Nucleus accumbens (tissue), 56 donors: ENCODE data around the gene TNFRSF9.
A peak's percentile ranks its signal among the peaks of the same experiment; 100 is the strongest.
"Not testable (repeated sequence)": the region's sequence is repeated elsewhere in the genome, so short reads cannot be mapped to it uniquely, and the experiment has no call there.

Experiments
- DNase-seq, 56 donors: peaks; one replicate each; lab custom pipeline; 2025; lab: John Stamatoyannopoulos, UW

The TNFRSF9 gene

GRCh38 chr1:7940745-7941436, at the start of gene TNFRSF9:
TSS of gene TNFRSF9 (minus strand) at chr1:7940839. CDS start at chr1:7939994, 845 bp downstream.
- no peak for DNase-seq

GRCh38 chr1:7989762-7990428, 49.3 kb upstream of the TNFRSF9 start:
- no peak for DNase-seq

DNA sequence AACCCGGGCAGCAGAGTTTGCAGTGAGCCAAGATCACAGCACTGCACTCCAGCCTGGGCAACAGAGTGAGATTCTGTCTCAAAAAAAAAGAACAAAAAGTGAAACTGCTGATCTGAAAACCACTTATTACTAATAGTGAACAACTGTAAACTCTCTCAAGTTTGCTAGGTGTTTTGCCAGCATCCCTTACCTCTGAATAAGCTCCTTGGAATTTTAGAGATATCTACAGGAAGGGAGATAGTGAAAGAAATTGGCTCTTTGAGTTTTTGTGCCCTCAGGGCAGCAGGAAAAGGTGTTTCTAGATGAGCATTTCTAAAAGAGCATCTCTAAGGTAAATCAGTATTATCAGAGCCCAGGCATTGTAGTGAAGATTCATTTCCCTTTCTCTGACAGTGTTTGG, 47.9 kb upstream of the TNFRSF9 start:
- DNase-seq, result no peak

DNA sequence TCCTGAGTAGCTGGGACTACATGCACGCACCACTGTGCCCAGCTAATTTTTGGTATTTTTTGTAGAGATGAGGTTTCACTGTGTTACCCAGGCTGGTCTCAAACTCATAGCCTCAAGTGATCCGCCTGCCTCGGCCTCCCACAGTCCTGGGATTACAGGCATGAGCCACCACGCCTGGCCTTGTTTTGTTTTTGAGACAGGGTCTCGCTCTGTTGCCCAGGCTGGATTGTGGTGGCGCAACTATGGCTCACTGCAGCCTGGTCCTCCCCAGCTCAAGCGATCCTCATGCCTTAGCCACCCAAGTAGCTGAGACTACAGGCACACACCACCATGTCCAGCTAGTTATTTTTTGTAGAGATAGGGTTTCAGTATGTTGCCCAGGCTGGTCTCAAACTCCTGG, 46.9 kb upstream of the TNFRSF9 start:
- DNase-seq, result no peak

DNA sequence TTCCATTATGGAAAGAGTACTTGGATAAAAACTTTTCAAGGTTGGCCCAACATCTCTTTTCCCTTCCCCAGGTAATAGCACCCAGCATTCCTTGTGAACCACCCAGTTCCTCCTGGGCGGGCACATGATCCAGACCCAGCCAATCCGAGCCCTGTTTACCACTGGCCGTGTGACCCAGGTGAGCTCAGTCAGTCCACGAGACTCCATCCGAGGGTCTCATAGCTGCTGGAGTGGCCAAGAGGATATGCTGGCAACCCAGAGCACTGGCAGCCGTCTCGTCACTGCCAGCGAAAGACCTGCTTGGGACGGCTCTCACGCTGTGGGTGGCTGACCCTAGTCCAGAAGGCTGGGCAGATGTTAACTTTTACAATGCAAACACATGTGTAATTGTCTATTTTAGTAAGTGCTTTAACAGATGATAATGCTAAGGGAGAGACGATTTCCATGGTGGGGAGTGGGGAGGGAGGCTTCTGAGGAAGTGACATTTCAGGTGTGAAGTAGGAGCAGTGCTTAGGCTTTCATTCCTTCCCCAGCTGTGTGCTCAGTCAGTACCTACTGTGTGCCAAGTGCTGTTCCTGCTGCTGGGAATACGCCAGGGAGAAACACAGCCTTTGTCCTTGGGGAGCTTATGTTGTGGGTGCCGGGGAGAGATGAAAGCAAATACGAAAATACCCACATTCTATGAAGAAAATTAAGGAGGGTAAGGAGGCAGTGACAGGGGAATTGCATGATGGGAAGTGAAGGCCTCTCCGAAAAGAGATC, 45.4 kb upstream of the TNFRSF9 start:
- DNase-seq, result no peak

GRCh38 chr1:7984811-7985210, 44.2 kb upstream of the TNFRSF9 start:
- no peak for DNase-seq

DNA sequence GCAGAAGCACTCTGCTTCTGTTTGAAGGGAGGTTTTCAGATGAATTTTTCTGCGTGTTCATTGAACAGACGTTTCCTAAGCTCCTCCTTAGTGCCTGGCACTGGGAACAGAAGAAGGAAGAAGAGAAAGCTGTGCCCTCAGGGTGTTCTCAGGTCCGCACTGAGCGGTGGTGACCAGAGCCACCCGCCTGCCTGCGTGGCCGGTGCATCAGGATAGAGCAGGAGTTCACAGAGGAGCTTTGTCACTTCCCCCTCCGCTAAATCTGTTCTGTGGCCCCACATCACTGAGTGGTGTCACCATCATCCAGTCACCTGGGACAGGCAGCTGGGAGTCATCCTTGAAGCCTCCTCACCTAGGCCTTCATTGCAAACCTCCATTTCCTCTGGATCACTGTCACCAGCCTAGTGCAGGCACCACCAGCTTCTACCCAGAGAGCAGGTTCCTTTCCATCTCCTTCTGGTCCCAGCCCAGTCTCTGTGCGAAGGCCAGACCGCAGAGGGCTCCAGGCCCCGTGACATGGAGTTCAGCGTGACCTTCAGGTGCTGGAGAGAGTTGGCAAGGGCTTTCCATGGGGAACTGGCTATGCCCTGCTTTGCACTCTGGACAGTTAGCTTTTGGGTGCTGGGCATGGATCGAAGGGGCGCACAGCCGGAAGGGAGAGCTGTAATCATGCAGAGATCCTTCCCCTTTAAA, 42.6 kb upstream of the TNFRSF9 start:
- DNase-seq, result no peak

DNA sequence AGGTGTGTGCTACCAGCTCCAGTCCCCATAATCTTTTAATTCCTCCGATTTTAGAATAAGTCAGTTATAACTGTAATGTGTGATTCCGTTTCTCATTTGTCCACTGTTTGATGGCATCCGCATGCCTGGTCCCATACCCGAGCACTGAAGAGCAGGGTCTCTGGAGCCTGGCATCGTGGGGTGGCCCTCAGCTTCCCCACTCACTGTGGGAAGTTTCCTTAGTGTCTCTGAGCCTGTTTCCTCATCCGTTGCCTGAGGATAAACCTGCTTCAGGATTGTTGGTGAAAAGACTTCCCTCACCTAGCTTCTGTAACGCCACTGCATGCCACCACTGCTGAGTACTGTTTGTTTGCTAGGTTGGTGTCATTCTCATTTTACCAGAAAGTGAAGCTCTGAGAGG, 40.3 kb upstream of the TNFRSF9 start:
- DNase-seq, result no peak

GRCh38 chr1:7975212-7975865, 34.7 kb upstream of the TNFRSF9 start:
- DNase-seq, result peak in 45 of 56 donors; percentile 3 to 59 (median 31)

DNA sequence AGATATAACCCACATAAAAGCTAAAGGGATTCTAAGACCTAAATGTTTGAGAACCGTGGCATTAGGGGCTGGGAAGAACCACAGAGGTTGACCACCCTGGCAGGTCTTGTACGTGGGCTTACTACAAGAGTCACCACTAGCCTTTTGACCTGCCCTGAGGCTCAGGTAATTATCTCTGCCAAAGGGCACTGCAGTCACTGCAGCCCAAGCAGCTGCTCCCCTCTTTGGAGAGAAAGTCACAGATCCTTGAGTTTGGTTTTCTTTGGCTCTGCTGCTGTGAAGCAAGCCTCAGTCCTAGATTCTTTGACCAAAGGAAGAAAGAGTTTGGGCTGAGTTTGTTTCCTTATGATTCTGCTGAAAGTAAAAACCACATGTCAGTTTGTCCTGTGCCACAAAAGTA, 32.4 kb upstream of the TNFRSF9 start:
- no peak for DNase-seq

DNA sequence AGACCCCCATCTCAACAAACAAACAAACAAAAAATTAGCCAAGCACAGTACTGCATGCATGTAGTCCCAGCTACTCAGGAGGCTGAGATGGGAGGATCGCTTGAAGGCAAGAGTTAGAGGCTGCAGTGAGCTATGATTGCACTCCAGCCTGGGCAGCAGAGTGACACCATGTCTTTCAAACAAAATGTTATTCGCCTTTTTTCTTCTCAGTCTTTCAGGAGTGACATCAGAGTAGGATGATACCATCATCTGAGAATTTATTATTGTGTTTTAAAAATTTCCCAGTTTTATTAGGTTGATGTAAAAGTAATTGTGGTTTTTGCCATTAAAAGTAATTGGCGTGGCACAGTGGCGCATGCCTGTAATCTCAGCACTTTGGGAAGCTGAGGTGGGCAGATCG, 31.6 kb upstream of the TNFRSF9 start:
- DNase-seq, result no peak

DNA sequence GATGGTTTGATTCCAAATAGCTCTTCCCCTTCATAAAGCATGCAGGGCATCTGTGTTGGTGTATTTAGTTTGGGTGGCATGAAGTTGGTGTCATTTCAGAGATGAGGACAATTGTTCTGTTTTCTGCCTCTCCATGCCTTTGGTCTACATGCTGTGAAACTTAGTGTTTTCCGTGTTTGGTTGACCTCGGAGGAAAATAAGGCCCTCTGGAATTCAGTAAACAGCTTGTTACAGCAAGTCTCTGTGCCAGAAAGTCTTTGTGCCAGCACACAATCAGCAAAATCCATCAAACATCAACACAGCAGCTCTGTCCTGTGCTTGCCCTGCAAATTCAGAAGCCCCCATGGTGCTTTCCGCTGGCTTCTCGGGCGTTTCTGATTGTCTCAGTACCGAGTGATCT, 30.4 kb upstream of the TNFRSF9 start:
- DNase-seq, result no peak

GRCh38 chr1:7970246-7970645, 29.6 kb upstream of the TNFRSF9 start:
- no peak for DNase-seq

GRCh38 chr1:7967651-7968050, 27.0 kb upstream of the TNFRSF9 start:
- no peak for DNase-seq

DNA sequence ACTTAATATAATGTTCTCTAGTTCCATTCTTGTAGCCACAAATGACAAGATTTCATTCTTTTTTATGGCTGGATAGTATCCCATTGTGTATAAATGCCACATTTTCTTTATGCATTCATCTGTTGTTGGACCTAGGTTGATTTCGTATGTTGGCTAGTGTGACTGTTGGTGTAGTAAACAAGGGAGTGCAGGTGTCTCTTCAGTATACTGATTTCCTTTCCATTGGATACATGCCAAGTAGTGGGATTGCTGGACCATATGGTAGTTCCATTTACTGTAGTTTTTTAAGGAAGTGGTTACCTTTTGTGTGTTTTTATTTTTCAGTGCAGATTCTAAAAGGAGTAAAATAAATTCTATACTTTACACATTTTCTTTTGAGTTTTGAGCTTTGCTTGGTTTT, 26.6 kb upstream of the TNFRSF9 start:
- no peak for DNase-seq

DNA sequence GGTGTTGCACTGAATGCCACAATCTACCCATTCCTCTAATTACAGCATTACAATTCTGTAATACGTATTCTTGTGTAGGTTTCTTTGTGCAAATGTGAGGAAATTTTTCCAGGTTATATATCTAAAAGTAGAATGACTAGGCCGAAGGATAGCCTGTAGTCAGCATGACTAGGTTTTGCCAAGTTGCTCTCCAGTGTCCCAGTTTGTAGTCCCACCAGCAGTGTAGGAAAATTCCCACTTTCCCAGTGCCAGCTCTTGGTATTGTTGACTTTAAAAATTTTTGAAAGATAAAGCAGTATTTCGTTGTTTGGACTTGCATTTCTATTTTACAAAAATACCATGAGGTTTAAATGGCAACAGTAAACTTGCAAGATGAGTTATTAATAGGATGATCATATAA, 23.8 kb upstream of the TNFRSF9 start:
- no peak for DNase-seq

DNA sequence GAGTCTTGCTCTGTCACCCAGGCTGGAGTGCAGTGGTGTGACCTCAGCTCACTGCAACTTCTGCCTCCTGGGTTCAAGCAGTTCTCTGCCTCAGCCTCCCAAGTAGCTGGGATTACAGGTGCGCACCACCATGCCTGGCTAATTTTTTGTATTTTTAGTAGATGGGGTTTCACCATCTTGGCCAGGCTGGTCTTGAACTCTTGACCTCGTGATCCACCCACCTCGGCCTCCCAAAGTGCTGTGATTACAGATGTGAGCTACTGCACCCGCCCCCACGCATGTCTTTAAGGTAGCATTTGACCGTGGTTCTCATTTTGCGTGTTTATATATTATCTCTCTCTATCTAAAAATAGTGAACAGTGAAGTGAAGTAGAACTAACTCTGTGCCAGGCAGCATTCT, 23.2 kb upstream of the TNFRSF9 start:
- DNase-seq, result not testable (repeated sequence)

- not testable (repeated sequence) for DNase-seq
These were observed 22.7 kb upstream of the TNFRSF9 start for GRCh38 chr1:7963378-7963730.

DNA sequence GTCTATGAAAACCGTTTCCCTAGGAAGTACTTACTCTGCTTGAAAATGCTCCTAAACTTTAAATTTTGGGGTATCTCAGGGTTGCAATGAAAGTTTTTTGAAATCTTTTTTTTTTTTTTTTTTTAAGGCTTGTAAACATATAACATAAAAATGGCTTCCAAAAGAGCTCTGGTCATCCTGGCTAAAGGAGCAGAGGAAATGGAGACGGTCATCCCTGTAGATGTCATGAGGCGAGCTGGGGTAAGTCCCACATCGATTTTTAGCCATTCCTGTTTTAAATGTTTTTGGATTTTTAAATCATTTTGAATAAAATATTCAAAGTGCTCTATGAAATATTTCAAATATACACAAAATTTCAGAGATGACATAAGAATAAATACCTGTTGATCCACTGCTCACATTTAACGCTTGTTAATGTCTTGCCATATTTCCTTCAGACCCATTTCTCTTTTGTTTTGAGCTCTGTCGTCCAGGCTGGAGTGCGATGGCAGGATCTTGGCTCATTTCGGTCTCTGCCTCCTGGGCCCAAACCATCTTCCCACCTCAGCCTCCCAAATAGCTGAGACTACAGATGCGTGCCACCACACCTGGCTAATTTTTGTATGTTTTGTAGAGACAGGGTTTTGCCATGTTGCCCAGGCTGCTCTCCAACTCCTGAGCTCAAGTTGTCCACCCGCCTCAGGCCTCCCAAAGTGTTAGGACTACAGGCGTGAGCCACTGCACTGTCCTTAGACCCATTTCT, 22.2 kb upstream of the TNFRSF9 start:
- DNase-seq, result no peak

GRCh38 chr1:7962014-7962335, 21.3 kb upstream of the TNFRSF9 start:
- no peak for DNase-seq
